GM19025 (cell line): Measurements from ENCODE around the gene TRIM45.
"Not testable (repeated sequence)": the region's sequence is repeated elsewhere in the genome, so short reads cannot be mapped to it uniquely, and the experiment has no call there.

Experiments used
- ATAC-seq: cut with Tn5 transposase; IDR thresholded peaks from one replicate; pipeline ENCODE4 v1.9.1; 2021; ENCODE audit warnings: mild to moderate bottlenecking, low read depth, moderate library complexity; ENCODE audit not compliant: unreplicated experiment

The TRIM45 gene, protein sequence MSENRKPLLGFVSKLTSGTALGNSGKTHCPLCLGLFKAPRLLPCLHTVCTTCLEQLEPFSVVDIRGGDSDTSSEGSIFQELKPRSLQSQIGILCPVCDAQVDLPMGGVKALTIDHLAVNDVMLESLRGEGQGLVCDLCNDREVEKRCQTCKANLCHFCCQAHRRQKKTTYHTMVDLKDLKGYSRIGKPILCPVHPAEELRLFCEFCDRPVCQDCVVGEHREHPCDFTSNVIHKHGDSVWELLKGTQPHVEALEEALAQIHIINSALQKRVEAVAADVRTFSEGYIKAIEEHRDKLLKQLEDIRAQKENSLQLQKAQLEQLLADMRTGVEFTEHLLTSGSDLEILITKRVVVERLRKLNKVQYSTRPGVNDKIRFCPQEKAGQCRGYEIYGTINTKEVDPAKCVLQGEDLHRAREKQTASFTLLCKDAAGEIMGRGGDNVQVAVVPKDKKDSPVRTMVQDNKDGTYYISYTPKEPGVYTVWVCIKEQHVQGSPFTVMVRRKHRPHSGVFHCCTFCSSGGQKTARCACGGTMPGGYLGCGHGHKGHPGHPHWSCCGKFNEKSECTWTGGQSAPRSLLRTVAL

DNA sequence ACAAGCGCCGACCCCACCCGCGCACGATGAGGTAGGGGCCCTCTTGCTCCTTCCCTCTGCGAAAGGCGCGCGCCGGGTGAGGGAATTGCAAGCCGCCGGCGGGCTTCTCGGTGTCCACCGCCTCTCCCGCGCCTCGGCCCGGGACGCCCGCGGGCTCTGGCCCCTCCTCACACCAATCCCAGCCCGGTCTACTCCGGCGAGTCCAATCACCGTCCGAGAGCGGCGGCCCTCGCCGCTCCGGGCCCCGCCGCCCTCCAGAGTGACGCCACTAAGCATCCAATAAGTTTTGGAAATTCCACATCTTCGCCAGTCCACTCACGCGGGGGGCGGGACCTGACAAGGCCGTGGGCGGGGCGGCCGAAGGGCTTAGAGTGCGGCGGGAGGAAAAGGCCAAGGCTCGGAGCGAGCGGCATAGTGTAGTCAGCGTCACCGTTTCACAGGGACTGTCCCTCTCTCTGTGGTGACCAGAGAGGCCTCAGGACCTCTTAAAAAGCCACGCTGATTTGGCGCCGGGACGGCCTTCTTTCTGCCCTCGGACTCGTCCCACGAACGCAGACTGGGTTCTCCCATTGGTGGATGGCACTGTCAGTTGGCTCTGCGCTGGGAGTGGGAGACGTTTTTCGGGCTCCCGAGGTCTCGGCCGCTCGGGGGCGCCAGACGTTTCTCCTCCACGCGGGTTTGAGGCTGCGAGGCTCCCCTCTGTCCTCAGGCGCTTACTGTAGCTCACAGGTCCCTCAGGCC, at the start of gene TRIM45:
TSS of gene TRIM45 (minus strand) at position 161 of the 741 bp plus-strand sequence. CDS start 548 bp downstream, outside the sequence.
- ATAC-seq = peak; percentile 90

DNA sequence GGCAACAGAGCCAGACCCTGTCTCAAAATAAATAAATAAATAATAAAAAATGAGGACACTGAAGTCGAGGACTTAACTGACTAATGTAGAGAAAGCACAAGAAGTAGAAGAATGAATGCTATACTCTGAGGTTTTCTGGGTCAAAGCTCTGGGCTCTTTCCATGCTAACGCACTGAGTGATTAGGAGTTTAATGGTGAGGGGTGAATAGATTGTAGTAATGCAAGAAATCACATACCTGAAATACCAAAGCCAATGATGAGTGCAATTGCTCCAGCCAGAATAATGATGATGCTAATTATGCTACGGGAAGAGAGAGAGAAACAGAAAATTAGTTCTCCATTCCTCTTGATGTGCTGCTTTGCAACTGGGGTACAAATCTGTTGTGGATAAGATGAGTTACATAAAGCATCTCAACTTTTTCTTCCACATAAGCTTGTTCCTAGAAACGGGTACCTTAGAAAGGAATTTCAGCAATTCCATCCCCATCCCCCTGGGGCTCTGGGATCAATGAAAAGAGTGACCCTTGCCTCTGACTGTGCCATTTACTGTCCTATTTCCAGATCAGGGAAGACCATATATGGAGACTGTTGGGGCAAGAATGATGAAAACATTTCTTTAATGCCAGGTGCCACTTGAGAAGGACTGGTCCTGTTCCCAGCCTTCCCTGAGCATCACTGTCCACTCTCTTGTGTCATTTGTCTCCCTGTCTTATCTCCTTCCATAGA, 48.5 kb upstream of the TRIM45 start:
- no peak for ATAC-seq

DNA sequence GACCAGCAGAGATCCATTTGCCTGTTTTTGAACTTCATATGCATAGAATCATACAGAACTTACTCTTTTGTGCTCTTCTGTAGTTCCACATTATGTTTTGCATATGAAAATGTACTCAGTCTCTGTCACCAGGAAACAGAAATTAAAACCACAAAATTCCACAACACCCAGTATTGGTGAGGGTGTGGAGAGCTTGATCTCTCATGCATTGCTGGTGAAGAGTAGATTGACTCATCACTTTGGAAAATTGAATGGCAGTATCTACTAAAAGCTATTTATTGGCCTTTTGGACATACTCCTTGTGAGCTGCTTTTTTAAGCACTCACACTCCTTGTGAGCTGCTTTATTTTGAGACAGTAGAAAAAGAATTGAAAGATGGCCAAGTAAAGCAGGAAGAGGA, 45.9 kb upstream of the TRIM45 start:
- no peak for ATAC-seq

DNA sequence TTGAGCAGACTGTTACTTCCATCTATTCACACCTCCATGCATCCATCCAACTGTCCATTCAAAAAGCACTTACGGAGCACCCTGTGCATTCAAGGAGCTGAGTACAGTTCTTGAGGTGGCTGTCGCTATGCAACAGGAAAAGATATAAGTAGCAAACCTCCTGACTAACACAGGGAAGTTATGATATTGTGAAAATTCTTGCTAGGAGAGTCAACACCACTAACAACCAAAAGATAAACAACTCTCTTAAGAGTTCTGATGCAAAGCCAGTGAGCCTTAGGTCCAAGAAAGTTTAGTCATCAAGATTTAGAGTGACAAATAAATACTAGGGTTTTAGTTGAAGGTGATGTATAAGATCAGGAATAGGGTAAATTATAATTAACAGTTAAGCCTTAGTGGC, 44.5 kb upstream of the TRIM45 start:
- no peak for ATAC-seq

DNA sequence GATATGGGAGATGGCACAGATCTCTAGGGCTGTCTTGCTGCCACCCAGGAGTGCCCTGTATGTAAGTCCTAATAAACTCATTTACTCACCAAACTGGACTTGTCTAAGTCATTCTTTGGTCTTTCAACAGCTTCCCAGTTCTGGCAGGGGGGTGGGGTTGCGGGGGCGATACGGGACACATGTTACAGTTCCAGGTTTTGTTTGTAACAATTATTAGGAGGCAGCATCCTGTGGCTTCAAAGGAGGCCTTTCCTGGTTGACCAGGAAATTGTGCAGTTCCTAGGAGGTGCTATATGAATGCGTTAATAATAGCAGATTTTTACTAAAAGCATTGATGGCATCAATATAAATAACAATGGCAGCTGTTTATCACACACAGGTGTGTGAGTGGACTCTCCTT, 42.7 kb upstream of the TRIM45 start:
- ATAC-seq = no peak

DNA sequence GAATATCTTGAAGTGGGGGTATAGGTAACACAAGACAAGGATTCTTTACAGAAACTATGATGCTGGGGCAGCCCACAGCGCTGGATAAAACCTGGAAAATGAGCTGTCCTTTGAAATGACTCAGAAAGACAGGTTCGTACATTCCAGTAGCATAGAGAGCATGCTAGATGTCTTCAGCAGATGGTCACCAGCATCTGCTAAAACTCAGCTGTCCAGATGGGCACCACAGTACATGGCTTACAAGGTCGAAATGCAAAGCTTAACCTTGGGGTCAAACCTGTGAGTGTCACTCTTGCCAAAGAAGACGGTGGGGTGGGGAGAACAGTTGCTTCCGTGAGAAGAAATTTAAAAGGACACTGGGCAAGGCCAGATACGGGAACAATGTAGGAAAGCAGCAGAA, 41.3 kb upstream of the TRIM45 start:
- ATAC-seq = no peak

DNA sequence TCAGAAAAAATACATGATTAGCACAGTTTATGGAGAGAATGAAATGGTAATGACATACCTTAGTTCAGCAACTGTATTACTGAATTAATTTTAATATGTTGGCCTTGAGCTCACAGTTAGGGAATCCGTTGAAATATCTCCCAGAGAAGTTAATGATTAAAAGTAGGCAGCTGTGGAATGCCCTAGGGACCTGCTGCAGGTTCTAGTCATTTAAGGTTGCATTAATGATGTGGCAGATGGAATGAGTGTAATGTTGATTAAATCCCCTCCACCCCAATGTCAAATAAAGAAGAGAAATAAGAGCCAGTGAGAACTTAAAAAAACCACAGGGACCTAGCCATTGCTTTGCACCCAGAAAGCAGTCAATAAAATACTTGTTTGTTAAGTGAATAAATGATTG, 40.3 kb upstream of the TRIM45 start:
- no peak for ATAC-seq

DNA sequence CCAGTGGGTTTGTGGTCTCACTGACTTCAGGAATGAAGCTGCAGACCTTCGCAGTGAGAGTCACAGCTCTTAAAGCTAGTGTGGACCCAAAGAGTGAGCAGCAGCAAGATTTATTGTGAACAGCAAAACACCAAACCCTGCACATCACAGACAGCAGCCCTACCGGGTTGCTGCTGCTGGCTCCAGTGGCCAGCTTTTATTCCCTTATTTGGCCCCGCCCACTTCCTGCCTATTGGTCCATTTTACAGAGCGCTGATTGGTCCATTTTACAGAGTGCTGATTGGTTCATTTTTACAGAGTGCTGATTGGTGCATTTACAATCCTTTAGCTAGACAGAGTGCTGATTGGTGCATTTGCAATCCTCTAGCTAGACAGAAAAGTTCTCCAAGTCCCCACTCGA, 29.8 kb upstream of the TRIM45 start:
- not testable (repeated sequence) for ATAC-seq

DNA sequence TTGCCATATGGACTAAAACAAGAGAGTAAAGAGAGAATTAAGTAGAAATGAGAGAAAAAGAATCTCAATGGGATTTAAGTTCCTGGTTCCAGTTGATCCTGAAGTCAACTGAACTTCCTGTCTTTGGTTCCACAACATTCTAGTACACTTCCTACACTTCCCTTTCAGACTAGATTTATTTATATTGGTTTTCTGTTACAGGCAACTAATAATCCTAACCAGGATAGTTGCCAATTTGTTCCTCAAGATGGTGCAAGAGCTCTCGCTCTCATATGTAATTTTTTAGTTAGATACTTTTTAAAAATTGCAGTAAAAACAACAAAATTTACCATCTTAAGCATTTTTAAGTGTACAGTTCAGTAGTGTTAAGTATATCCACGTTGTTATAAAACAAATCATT, 28.8 kb upstream of the TRIM45 start:
- ATAC-seq = no peak

DNA sequence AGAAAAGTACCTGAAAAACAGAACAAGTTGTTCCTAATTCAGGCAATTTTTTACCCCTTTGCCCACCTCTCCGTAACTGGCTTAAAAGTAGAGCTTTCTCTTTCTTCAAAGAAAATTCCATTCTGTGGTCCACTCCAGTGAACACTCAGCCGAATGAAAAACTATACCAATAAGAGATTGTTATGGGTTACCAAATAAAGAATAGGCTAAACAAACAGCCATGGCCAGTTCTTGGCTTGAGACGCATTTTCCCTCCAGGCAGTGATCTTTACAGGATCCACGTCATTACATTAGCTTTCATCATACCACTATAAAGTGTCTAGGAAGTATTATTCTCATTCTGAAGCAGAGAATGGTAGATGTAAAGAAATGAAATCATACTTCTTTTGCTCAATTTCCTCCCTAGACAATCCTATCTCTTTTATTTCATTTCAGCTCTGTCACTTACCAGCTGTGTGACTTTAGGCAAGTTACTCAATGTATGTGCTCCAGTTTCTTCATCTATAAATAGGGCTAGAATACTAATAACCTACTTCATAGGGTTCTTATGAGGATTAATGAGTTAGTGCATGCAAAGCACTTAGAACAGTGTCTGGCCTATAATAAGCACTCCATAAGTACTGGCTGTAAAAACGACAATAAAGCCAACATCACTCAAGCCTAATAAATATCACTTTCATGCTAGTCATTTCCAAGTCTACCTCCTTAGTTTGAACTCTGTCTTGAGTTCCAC, 26.5 kb upstream of the TRIM45 start:
- no peak for ATAC-seq

DNA sequence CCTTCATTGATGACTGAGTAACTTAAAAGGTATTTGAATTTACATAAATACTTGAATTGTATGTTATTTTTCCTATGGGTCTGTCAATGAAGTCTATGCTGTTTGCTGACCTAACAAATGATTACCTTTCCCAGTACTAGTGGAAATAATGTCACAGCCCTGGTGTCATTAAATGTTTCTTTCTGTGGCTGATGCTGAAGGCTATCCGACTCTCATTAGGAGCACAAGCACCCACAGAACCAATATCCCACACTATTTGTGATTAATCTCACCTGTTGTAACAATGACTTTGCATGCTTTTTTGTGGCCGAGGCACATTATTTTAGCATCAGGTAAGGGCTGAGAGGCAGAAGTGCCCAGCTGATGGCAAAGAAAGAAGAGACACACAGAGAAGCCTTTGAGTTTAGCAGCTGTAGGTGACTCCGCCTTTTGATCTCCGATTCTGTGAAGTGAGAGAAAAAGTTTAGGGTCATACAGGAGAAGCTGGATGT, 25.8 kb upstream of the TRIM45 start:
- no peak for ATAC-seq

DNA sequence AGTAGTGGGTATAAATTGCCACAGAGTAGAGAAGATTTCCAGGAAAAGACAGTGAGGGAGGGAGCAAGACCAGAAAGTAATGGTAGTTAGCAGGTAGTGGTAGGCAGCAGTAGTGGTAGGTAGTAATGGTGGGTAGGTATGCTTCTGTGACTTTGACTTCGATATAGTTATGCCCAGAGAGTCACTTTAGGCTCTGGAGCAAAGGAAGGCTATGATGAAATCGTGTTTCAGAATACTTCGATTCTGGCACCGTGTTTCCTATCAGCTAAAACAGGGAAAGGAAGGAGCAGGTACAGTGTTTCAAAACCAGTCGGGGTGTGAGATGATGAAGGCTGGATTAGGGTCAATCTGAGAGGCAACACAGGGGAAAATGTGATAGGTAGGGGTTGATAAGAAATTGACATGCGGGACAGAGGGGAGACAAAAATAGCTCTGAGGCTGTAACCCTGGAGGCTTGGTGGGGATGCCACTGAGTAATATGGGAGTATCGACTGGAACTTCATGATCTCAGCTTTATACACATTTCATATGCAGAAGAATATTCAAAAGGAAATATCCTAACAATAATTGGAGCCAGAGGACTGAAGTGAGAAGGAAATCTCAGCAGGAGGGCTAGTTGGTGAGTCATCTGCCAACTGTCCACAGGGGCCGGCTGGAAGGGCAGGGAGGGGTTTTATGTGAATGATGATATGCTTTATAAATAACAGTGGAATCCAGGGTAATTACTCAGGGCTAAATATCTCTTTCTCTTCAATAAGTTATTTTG, 25.2 kb upstream of the TRIM45 start:
- ATAC-seq = no peak

DNA sequence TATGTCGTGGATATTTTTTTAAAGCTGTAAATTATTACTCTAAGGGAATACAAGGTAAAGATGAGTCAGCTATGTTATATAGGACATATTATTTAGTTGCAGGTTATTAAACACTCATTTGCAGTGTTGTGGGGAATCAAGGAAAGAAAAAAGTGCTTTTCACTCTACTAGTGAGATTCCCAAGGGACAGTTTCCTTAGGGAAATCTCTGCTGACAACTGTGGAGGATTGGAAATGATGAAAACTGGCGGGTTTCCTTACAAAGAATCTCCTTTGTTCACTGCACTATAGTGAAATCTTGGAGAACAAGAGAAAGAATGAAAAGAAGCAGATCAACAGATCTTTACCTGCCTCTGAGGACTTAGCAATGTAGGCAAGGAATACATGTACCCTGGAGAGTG, 24.5 kb upstream of the TRIM45 start:
- ATAC-seq = no peak

DNA sequence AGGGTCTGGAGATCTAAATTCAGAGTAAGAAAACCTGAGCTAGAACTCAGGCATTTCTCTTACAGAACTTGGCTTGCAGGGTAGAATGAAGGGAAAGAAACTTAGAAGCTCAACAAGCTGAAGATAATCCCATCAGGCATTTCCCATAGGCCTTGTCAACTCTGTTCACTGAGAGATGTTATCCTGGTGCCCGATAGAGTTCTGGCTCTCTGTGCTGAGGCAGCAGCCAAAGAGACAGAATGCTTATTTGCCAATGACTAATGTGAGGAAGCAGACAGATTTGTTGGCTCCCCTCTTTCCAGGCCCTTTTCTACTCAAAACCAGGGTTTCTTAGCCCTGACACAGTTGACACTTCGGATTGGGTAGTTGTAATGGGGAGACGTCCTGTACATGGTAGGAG, 22.3 kb upstream of the TRIM45 start:
- no peak for ATAC-seq

DNA sequence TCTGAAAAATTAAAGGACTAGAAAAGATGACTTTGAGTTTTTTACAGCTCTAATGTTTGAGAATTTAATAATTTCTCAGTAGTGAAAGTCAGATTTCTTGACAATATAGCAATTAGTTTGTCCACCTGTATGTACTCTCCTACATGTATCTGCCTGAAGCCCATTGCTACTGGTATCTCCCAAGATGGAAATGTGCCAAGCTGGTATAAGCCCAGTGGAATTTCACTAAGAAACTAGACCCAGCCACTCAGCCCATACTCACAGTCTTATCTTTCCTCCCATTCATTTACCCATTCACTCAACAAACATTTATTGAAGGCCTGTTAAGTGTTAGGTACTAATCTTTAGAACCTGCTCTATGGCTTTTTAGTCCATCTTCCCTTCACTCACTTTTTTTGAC, 21.6 kb upstream of the TRIM45 start:
- no peak for ATAC-seq

DNA sequence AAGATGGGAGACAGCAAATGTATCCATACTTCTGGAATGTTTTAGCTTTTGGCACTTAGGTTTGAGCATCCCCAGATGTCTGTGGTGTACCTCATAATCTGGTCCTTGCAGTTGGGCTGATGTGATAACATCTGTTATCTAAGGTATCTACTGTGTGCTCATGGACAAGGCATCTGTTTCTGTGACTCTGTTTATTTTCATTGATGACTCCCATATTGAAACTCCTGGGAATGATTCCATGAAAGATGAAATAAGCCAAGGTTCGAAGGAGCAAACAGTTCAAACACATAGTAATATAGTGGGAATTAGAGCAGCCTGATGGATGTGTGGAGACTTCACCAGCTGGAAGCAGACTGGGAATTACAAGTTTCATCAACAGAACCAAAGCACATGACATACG, 20.7 kb upstream of the TRIM45 start:
- ATAC-seq = no peak

DNA sequence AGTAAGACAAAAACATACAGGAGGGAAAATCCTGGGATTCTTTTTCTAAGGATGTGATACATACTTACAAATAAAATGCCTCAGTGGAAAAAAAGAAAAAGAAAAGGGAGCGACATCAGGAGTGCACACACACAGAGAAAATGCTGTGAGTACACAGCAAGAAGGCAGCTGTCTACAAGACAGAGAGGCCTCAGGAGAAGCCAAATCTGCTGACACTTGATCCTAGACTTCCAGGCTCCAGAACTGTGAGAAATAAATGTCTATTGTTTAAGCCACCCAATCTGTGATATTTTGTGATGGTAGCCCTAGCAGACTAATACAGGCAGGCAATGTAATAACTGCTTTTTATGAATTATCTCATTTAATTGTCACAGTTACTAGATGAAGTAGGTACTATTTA, 17.0 kb upstream of the TRIM45 start:
- ATAC-seq = no peak

DNA sequence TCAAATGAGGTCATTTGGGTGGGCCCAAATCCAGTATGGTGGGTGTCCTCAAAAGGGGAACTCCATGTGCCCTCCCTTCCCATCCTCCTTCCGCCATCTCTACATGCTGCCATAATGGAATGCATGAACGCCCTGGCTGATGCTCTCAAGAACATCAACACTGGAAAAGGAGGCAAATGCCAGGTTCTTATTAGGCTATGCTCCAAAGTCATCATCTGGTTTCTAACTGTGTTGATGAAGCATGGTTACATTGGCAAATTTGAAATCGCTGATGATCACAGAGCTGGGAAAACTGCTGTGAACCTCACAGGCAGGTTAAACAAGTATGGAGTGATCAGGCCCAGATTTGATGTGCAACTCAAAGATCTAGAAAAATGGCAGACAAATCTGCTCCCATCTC, 16.6 kb upstream of the TRIM45 start:
- ATAC-seq = no peak

DNA sequence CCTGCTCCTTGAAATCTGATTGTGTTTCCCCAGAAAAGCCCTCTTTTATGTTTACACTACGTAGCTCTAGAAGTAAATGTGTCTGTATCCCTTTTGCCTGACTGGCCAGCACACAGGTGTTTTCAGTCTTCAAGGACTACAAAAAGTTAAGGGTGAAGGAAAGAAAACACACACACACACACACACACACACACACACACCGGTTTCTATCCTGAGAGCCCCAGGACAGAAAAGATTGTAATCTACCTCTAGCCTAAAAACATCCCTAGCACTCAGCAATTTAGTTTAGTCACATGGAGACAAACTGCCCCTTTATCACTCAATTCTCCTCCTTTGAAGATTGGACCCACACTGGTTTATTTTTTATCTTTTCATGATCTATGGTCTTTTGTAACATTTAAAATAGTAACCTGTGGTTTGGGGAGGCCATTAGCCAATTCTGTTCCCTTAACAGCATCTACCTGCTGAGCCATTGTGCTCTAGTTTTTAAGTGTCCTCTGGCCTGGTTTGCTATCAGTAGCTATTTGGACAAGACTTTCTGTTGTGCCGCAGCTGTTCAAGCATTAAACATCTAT, 15.8 kb upstream of the TRIM45 start:
- no peak for ATAC-seq
